Measurements from ENCODE around the gene C1QTNF1. TPM values are rescaled to one million over a fixed set of nuclear protein-coding genes. Genes with fewer than 3 reads are reported as not detected.

C1QTNF1 gene
- polyA plus RNA-seq, 1 donor (not counting 4 experiments of a cell fraction or from before 2014, with no cell fraction given), result 6.6 TPM

DNA sequence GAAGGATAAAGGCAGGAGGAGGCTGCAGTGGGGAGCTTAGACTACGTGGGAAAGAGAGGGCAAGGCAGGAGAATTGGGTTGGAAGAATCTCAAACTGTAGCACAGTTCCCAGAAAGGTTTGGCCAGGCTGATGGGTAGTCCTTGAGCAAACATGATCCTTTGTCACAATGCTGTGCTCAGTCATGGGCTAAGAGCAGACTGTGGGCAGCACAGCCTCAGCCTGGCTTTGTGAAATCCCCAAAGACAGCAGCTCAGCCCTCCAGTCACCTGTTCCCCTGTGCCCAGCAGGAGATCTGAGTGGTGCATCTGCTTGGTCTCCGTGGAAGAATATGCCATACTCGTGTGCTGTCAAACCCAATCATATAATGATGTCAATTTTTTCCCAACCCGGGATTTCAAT is 40.1 kb downstream of the C1QTNF1 start:
- H3K27ac ChIP-seq (ENCODE audit: control insufficient read depth, insufficient read depth, low read length), result no peak overlapping the region
- no peak for TF ChIP-seq EZH2 (IDR thresholded peaks at IDR 0.05; ENCODE audit: low read length)
- TF ChIP-seq, protein P1, sequence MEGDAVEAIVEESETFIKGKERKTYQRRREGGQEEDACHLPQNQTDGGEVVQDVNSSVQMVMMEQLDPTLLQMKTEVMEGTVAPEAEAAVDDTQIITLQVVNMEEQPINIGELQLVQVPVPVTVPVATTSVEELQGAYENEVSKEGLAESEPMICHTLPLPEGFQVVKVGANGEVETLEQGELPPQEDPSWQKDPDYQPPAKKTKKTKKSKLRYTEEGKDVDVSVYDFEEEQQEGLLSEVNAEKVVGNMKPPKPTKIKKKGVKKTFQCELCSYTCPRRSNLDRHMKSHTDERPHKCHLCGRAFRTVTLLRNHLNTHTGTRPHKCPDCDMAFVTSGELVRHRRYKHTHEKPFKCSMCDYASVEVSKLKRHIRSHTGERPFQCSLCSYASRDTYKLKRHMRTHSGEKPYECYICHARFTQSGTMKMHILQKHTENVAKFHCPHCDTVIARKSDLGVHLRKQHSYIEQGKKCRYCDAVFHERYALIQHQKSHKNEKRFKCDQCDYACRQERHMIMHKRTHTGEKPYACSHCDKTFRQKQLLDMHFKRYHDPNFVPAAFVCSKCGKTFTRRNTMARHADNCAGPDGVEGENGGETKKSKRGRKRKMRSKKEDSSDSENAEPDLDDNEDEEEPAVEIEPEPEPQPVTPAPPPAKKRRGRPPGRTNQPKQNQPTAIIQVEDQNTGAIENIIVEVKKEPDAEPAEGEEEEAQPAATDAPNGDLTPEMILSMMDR (optimal IDR thresholded peaks at IDR 0.05 in 1 of 3, IDR thresholded peaks at IDR 0.05 in 1 of 3, conservative IDR thresholded peaks at IDR 0.05 in 1 of 3; ENCODE audit: extremely low read depth in 1 of 3, insufficient read depth in 2 of 3, low read length in 3 of 3), result no peak
- no peaks in the 10 kb centered on the region for H3K36me3 ChIP-seq (ENCODE audit: control insufficient read depth in 2 of 2, extremely low read depth in 1 of 2, insufficient read depth in 2 of 2, low read length in 2 of 2)
- no peaks in the 10 kb centered on the region for H3K79me2 ChIP-seq (ENCODE audit: control insufficient read depth, insufficient read depth, low read length)
- no peaks in the 10 kb centered on the region for H3K9me3 ChIP-seq (ENCODE audit: control insufficient read depth, low read depth, low read length)
- H3K4me2 ChIP-seq (ENCODE audit: control insufficient read depth, extremely low read depth, insufficient read depth, low read depth, low read length), result no peak overlapping the region
- no peak overlapping the region for H3K4me3 ChIP-seq (ENCODE audit: control insufficient read depth in 2 of 3, extremely low read depth in 1 of 3, insufficient read depth in 2 of 3, low read depth in 1 of 3, low read length in 3 of 3)
- H3K9me1 ChIP-seq (ENCODE audit: control insufficient read depth, extremely low read depth, insufficient read depth, low read length), result no peaks in the 10 kb centered on the region
- dilution Hi-C loops (cut with MboI; ENCODE audit: extremely low pct_ligation_motif_present, low sequenced_read_pairs), result no loop called here
- H3K4me1 ChIP-seq (ENCODE audit: control insufficient read depth, extremely low read depth, insufficient read depth, low read length), result no peaks in the 10 kb centered on the region
- no peaks in the 10 kb centered on the region for H4K20me1 ChIP-seq (ENCODE audit: control insufficient read depth, extremely low read depth, insufficient read depth, low read length)
- H3K9ac ChIP-seq (ENCODE audit: control insufficient read depth, extremely low read depth, insufficient read depth, low read length), result no peak overlapping the region
- H2AFZ ChIP-seq (ENCODE audit: control insufficient read depth, low read length), result no peak overlapping the region
- DNase-seq (ENCODE audit: low read depth, low spot score), result no peak
- no peaks in the 10 kb centered on the region for H3K27me3 ChIP-seq (ENCODE audit: control insufficient read depth, extremely low read depth, insufficient read depth, low read length)
- no peak for FAIRE-seq

DNA sequence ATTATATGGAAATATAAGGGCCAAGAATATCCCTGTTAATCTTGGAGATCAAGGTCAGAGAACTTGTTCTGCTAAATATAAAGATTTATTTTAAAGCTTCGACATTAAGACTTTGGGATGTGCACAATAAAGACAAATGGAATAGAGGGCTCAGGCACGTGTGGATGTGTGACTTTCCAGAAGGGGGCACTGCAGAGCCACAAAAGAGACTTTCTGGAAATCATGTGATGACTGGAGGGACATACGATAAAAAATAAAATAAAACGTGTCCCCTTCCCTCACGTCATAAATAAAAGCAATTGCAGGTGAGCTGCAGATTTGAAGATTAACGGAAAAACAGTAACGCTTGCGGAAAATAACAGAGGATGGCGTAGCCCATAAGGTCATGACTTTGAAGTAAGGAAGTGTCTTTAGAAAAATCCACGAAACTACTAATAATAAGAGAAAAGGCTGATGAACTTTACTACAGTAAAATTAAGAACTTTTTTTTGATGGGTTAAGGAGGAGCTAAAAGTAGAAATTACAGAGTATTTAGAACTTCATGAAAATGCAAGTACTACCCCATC is 41.2 kb downstream of the C1QTNF1 start:
- Histone ChIP-seq H3K9me3 (ENCODE audit: control insufficient read depth, low read depth, low read length) (no peaks in the 10 kb centered on the region), H3K27me3 (ENCODE audit: control insufficient read depth, extremely low read depth, insufficient read depth, low read length) (no peaks in the 10 kb centered on the region), H3K4me3 (ENCODE audit: control insufficient read depth in 2 of 3, extremely low read depth in 1 of 3, insufficient read depth in 2 of 3, low read depth in 1 of 3, low read length in 3 of 3) (no peak overlapping the region), H3K27ac (ENCODE audit: control insufficient read depth, insufficient read depth, low read length) (no peak overlapping the region), H3K4me1 (ENCODE audit: control insufficient read depth, extremely low read depth, insufficient read depth, low read length) (no peaks in the 10 kb centered on the region), H3K79me2 (ENCODE audit: control insufficient read depth, insufficient read depth, low read length) (no peaks in the 10 kb centered on the region), H4K20me1 (ENCODE audit: control insufficient read depth, extremely low read depth, insufficient read depth, low read length) (no peaks in the 10 kb centered on the region), H3K36me3 (ENCODE audit: control insufficient read depth in 2 of 2, extremely low read depth in 1 of 2, insufficient read depth in 2 of 2, low read length in 2 of 2) (no peaks in the 10 kb centered on the region), H3K4me2 (ENCODE audit: control insufficient read depth, extremely low read depth, insufficient read depth, low read depth, low read length) (no peak overlapping the region), H3K9ac (ENCODE audit: control insufficient read depth, extremely low read depth, insufficient read depth, low read length) (no peak overlapping the region), H2AFZ (ENCODE audit: control insufficient read depth, low read length) (no peak overlapping the region), H3K9me1 (ENCODE audit: control insufficient read depth, extremely low read depth, insufficient read depth, low read length) (no peaks in the 10 kb centered on the region)
- dilution Hi-C loops (cut with MboI; ENCODE audit: extremely low pct_ligation_motif_present, low sequenced_read_pairs), result no loop called here
- no peak for DNase-seq (ENCODE audit: low read depth, low spot score)
- FAIRE-seq, result no peak
- TF ChIP-seq, protein P1 (optimal IDR thresholded peaks at IDR 0.05 in 1 of 3, IDR thresholded peaks at IDR 0.05 in 1 of 3, conservative IDR thresholded peaks at IDR 0.05 in 1 of 3; ENCODE audit: extremely low read depth in 1 of 3, insufficient read depth in 2 of 3, low read length in 3 of 3), result peak; percentile 47 to 62 (median 55)
- no peak for TF ChIP-seq EZH2 (IDR thresholded peaks at IDR 0.05; ENCODE audit: low read length)
